GM12865 (cell line): ENCODE data around the gene ARNT2.

Source experiments
- DNase-seq: peaks from one replicate; pipeline ENCODE4 v3.0.0; 2010; ENCODE audit warnings: low read depth
- H3K4me3 ChIP-seq: 2 replicates; pipeline ENCODE4 v1.5.1; 2011; ENCODE audit warnings: mild to moderate bottlenecking, low read depth, low read length, control low read depth
- TF ChIP-seq, protein P1 (sequence below): IDR thresholded peaks from 2 replicates; pipeline ENCODE4 v1.5.1; 2011; ENCODE audit warnings: low read length, control low read depth, low read depth, inconsistent platforms; ENCODE audit not compliant: insufficient read depth; ENCODE audit errors: missing control alignments

The ARNT2 gene

DNA sequence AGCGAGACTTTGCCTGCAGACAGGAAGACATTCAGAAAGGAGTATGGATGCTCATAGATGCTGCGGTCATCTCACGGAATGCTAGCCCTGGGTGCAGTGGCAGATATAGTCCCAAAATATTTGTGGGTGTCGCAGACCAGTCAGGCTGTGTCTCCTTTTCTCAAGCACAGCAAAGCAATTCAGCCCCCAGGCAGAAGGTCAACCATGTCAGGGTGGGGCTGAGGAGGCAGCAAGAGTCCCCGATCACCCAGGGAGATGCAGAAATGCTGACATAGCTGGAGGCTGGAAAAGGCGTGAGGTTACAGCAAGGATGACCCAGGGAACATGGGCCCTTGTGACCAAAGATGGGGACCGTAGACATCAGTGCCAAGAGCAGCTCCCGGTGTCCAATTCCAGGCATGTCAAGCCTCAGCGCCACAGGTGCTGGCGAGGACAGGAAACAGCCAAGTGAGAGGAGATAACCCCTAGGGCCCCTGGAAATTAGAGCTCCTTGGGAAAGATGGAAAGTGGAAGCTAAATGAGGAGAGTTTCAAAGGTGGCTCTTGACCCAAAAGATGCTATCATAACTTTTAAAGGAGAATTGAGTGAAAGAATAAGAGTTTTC lies 209.7 kb downstream of the ARNT2 start:
- no peak for DNase-seq
- TF ChIP-seq, protein P1, sequence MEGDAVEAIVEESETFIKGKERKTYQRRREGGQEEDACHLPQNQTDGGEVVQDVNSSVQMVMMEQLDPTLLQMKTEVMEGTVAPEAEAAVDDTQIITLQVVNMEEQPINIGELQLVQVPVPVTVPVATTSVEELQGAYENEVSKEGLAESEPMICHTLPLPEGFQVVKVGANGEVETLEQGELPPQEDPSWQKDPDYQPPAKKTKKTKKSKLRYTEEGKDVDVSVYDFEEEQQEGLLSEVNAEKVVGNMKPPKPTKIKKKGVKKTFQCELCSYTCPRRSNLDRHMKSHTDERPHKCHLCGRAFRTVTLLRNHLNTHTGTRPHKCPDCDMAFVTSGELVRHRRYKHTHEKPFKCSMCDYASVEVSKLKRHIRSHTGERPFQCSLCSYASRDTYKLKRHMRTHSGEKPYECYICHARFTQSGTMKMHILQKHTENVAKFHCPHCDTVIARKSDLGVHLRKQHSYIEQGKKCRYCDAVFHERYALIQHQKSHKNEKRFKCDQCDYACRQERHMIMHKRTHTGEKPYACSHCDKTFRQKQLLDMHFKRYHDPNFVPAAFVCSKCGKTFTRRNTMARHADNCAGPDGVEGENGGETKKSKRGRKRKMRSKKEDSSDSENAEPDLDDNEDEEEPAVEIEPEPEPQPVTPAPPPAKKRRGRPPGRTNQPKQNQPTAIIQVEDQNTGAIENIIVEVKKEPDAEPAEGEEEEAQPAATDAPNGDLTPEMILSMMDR: no peak
- no peak overlapping the region for H3K4me3 ChIP-seq

DNA sequence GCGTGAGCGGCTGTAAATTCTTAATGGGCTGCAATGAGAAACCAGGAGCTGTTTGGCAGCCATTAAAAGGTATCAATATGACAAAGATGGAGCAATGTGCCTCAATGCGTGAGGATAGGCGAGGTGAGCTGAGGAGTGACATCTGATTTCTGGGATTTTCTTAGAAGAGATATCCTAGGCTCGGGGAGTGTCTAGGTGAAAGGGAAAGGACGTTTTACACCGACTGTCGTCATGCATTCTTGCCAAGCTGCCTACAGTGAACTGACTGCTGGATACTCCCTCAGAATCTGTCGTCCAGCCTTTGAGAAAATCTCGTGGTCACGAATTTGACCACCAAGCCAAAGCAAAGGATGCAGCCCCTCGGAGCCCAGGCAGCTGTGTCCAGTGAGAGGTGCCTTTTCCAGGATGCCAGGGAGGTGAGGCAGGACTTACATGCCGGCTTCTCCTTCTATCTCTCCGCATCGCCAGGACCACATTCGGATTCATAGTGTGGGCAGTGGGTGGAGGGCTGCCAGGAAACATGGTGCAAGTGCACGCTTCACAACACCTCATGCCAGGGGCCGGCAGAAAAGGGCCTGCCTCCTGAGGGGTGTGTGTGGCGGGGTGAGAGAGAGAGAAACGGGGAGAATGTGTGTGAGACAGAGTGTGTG lies 210.7 kb downstream of the ARNT2 start:
- H3K4me3 ChIP-seq: no peak overlapping the region

DNA sequence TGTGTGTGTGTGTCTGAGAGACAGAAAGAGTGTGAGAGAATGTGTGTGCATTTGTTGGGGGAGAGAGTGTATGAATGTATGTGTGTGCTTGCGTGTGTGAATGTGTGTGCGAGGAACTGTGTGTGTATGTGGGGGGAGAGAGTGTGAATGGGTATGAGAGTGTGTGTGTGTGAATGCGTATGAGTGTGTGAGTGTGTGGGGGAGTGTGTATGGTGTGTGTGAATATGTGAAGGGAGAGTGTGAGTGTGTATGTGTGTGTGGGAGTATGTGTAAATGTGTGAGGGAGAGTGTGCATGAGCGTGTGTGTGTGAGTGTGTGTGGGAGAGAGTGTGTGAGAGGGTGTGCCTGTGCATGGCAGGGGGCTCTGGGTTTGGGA lies 211.2 kb downstream of the ARNT2 start:
- TF ChIP-seq, protein P1: no peak
- no peak overlapping the region for H3K4me3 ChIP-seq
- DNase-seq: no peak

More for the DNA sequence above, 210.7 kb downstream of the ARNT2 start:
- TF ChIP-seq, protein P1: no peak
- no peak for DNase-seq

DNA sequence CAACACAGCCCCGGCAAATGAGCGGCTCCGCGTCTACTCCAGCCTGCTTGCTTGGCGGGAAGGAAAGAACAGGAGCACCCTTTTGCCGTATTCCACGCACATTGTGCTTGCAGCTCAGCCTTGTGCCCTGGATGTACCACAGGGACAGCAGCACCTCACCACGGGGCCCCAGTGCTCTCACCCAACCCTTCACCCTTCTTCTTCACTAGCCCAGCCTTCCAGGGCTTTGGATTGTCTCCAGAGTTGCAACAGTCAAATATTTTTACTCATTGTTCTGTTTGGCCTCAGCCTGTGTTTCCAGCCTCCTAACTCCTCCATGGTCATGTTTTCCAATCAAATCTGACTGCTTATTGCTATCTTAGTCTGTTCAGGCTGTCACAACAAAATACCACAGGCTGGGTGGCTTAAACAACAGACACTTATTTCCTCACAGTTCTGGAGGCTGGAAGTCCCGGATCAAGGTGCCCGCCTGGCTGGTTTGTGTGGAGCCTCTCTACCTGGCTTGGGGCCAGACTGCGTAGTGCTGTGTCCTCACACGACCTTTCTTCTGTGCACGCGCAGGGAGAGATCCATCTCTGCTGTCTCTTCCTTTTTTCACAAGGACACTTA lies 211.7 kb downstream of the ARNT2 start:
- DNase-seq: no peak

DNA sequence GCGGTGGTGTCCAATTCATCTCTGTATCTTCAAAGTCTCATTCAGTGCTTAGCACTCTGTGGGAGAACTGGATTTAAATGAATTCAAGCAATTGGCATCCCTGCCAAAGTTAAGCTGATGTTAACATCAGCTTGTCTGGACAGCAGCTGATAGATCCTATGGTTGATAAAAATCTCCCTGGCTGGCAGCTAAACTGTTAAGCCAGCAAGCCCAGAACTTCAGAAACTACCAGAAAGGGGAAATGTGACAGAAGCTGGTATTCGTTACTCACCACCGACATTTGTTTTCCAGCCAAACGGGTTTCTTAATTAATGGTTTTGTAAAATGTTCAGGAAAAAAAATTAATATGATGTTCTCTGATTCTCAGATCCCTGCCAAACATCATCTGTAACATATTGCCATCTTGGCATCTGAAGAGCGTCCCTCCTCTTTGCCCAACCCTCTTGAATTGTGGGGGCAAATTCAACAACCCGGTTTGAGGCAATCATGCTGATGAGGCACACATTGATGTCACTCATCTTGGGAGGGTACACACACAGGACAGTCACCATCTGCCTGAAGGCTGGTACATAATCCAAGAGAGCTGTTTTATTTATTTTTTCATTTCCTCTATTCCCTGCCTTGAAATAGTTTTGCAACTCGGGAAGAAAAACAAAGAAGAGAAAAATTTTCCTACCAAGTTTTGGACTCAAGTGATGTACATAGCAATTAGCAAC lies 214.7 kb downstream of the ARNT2 start:
- TF ChIP-seq, protein P1: no peak
- H3K4me3 ChIP-seq: no peak overlapping the region
- no peak for DNase-seq

More for the DNA sequence above, 211.7 kb downstream of the ARNT2 start:
- TF ChIP-seq, protein P1: no peak
- H3K4me3 ChIP-seq: no peak overlapping the region

DNA sequence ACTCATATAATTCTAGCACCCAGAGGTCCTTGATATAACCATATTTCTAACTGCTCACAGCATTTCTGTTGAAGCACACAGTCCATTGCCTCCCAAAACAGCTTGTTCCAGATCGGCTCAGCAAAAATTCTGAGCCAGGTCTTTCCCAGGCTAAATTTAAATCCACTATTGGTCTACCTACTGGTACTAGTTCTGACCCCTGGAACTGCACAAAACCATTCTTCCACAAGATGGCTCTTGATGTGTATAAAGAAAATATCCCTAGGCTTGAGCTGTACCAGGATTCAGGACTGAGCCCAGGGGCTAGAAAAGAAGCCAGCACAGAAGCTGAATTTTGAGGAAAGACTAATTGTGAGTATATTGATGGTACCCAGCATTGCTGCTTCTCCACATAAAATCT lies 215.5 kb downstream of the ARNT2 start:
- no peak overlapping the region for H3K4me3 ChIP-seq
- TF ChIP-seq, protein P1: no peak
- DNase-seq: no peak
